Umbilical cord (tissue), 2 donors: ENCODE data around the gene RFX5. TPM values are rescaled to one million over a fixed set of nuclear protein-coding genes. Genes with fewer than 3 reads are reported as not detected.
"Not testable (repeated sequence)": the region's sequence is repeated elsewhere in the genome, so short reads cannot be mapped to it uniquely, and the experiment has no call there.

Experiments used
- DNase-seq: peaks from one replicate; pipeline ENCODE4 v3.0.0-alpha.2; 2015; ENCODE audit warnings: low spot score
- total RNA-seq: library from RNA; depleted of rRNA; stranded (reverse); fragments of >200 nt; gene quantifications from one replicate; pipeline ENCODE4 v1.2.3, GENCODE V29; 2014; ENCODE audit warnings: low replicate concordance; ENCODE audit not compliant: insufficient read depth

The RFX5 gene
- total RNA-seq, 1 donor from 2014 or later, result 14.0 TPM

- DNase-seq, result no peak
These were observed 15.5 kb upstream of the RFX5 start for GRCh38 chr1:151362308-151363155.

- no peak for DNase-seq
These were observed 14.8 kb upstream of the RFX5 start for GRCh38 chr1:151361883-151362282.

- peak; percentile 86 for DNase-seq
These were observed 9.6 kb upstream of the RFX5 start for GRCh38 chr1:151356696-151357095.

GRCh38 chr1:151352021-151352718 lies 5.1 kb upstream of the RFX5 start:
- DNase-seq, result no peak

- DNase-seq, result not testable (repeated sequence)
These were observed 3.3 kb upstream of the RFX5 start for GRCh38 chr1:151350323-151350722.

GRCh38 chr1:151347523-151348246 lies 633 bp upstream of the RFX5 start:
- no peak for DNase-seq

- no peak for DNase-seq
These were observed 827 bp downstream of the RFX5 start for GRCh38 chr1:151346082-151346768.

- no peak for DNase-seq
These were observed 2.8 kb downstream of the RFX5 start for GRCh38 chr1:151344291-151344690.

GRCh38 chr1:151343587-151343986 lies 3.5 kb downstream of the RFX5 start:
- DNase-seq, result no peak

- DNase-seq, result no peak
These were observed 4.5 kb downstream of the RFX5 start for GRCh38 chr1:151342569-151342968.

- DNase-seq, result no peak
These were observed 5.0 kb downstream of the RFX5 start for GRCh38 chr1:151342021-151342420.

- DNase-seq, result peak; percentile 90
These were observed 5.9 kb downstream of the RFX5 start for GRCh38 chr1:151340870-151341754.

GRCh38 chr1:151336556-151336955 lies 10.5 kb downstream of the RFX5 start:
- no peak for DNase-seq

GRCh38 chr1:151334822-151335221 lies 12.2 kb downstream of the RFX5 start:
- no peak for DNase-seq

GRCh38 chr1:151327903-151328674 lies 19.0 kb downstream of the RFX5 start:
- DNase-seq, result no peak

- peak; percentile 100 for DNase-seq
These were observed 19.7 kb downstream of the RFX5 start, which contains the start of gene PI4KB for GRCh38 chr1:151327223-151327902. TSS of gene PI4KB (minus strand) at chr1:151327416. CDS start at chr1:151316481, 10,935 bp downstream.

GRCh38 chr1:151326619-151327222 lies 20.3 kb downstream of the RFX5 start:
- peak; percentile 82 for DNase-seq

- DNase-seq, result peak; percentile 22
These were observed 21.2 kb downstream of the RFX5 start for GRCh38 chr1:151325646-151326429.
